Memory B cell (primary cell): ENCODE results near the gene RANBP10.
"Not testable (repeated sequence)": the region's sequence is repeated elsewhere in the genome, so short reads cannot be mapped to it uniquely, and the experiment has no call there.

ENCODE experiments used
- ATAC-seq: fragments of 150-1000 bp; cut with Tn5 transposase; 2 replicates; pipeline ENCODE4 v1.10.0; 2021; ENCODE audit warnings: low read depth, mild to moderate bottlenecking, moderate library complexity
- DNase-seq, 2 donors: peaks; one replicate each; pipeline ENCODE4 v3.0.0; 2022; ENCODE audit warnings: low spot score in 2 of 2
- H3K27ac Mint-ChIP-seq: one replicate; pipeline ENCODE4 v1.8.0; 2022; ENCODE audit warnings: mild to moderate bottlenecking, moderate library complexity, mixed read lengths
- H3K27me3 Mint-ChIP-seq: one replicate; pipeline ENCODE4 v1.8.0; 2022; ENCODE audit warnings: mixed read lengths
- H3K36me3 Mint-ChIP-seq: one replicate; pipeline ENCODE4 v1.8.0; 2022; ENCODE audit warnings: mild to moderate bottlenecking, mixed read lengths
- H3K4me1 Mint-ChIP-seq: one replicate; pipeline ENCODE4 v1.8.0; 2022; ENCODE audit warnings: mixed read lengths
- H3K4me3 Mint-ChIP-seq: one replicate; pipeline ENCODE4 v1.8.0; 2022; ENCODE audit warnings: mild to moderate bottlenecking, moderate library complexity, mixed read lengths
- H3K9me3 Mint-ChIP-seq: one replicate; pipeline ENCODE4 v1.8.0; 2022; ENCODE audit warnings: mixed read lengths

Gene RANBP10

GRCh38 chr16:67841198-67841815, 34.9 kb upstream of the RANBP10 start:
- Mint-ChIP-seq H3K36me3 (peaks cover 1% of the 10 kb centered on the region), H3K9me3 (no peaks in the 10 kb centered on the region), H3K4me3 (peak overlapping the region; percentile 95), H3K27ac (peak overlapping the region; percentile 88), H3K4me1 (peaks cover 21% of the 10 kb centered on the region), H3K27me3 (peaks cover 3% of the 10 kb centered on the region)
- DNase-seq (no peak), ATAC-seq (no peak)

- H3K36me3 Mint-ChIP-seq, result peaks cover 1% of the 10 kb centered on the region
- peaks cover 3% of the 10 kb centered on the region for H3K27me3 Mint-ChIP-seq
- peaks cover 9% of the 10 kb centered on the region for H3K4me1 Mint-ChIP-seq
- ATAC-seq (no peak), DNase-seq (no peak)
- H3K4me3 Mint-ChIP-seq, result no peak overlapping the region
- H3K9me3 Mint-ChIP-seq, result no peaks in the 10 kb centered on the region
- no peak overlapping the region for H3K27ac Mint-ChIP-seq
Measured at GRCh38 chr16:67837811-67838210, 31.5 kb upstream of the RANBP10 start.

- not testable (repeated sequence) for DNase-seq, H3K36me3 Mint-ChIP-seq, H3K4me1 Mint-ChIP-seq, H3K27me3 Mint-ChIP-seq, H3K4me3 Mint-ChIP-seq, H3K27ac Mint-ChIP-seq, ATAC-seq, H3K9me3 Mint-ChIP-seq
Measured at GRCh38 chr16:67837190-67837589, 30.8 kb upstream of the RANBP10 start.

- peaks cover 11% of the 10 kb centered on the region for H3K4me1 Mint-ChIP-seq
- H3K27ac Mint-ChIP-seq, result no peak overlapping the region
- H3K27me3 Mint-ChIP-seq, result peaks cover 3% of the 10 kb centered on the region
- no peak for DNase-seq
- peak overlapping the region; percentile 98 for H3K4me3 Mint-ChIP-seq
- H3K36me3 Mint-ChIP-seq, result peaks cover 6% of the 10 kb centered on the region
- no peaks in the 10 kb centered on the region for H3K9me3 Mint-ChIP-seq
- no peak for ATAC-seq
Measured at GRCh38 chr16:67834242-67834614, 27.9 kb upstream of the RANBP10 start.

GRCh38 chr16:67833415-67834241, 27.3 kb upstream of the RANBP10 start:
- H3K4me1 Mint-ChIP-seq, result peaks cover 11% of the 10 kb centered on the region
- H3K9me3 Mint-ChIP-seq, result no peaks in the 10 kb centered on the region
- peak; percentile 100 for ATAC-seq
- H3K4me3 Mint-ChIP-seq, result peak overlapping the region; percentile 98
- peaks cover 3% of the 10 kb centered on the region for H3K27me3 Mint-ChIP-seq
- DNase-seq, result peak; percentile 89 to 96
- peak overlapping the region; percentile 88 for H3K27ac Mint-ChIP-seq
- peaks cover 6% of the 10 kb centered on the region for H3K36me3 Mint-ChIP-seq

- ATAC-seq (no peak), DNase-seq (no peak)
- peak overlapping the region; percentile 88 for H3K27ac Mint-ChIP-seq
- H3K36me3 Mint-ChIP-seq, result peaks cover 6% of the 10 kb centered on the region
- no peaks in the 10 kb centered on the region for H3K9me3 Mint-ChIP-seq
- H3K4me3 Mint-ChIP-seq, result peak overlapping the region; percentile 98
- H3K27me3 Mint-ChIP-seq, result peaks cover 3% of the 10 kb centered on the region
- peaks cover 11% of the 10 kb centered on the region for H3K4me1 Mint-ChIP-seq
Measured at GRCh38 chr16:67833030-67833414, 26.7 kb upstream of the RANBP10 start.

GRCh38 chr16:67828651-67829050, 22.3 kb upstream of the RANBP10 start:
- peaks cover 4% of the 10 kb centered on the region for H3K36me3 Mint-ChIP-seq

GRCh38 chr16:67825906-67826305, 19.5 kb upstream of the RANBP10 start:
- DNase-seq (no peak), ATAC-seq (no peak)
- Mint-ChIP-seq H3K4me3 (no peak overlapping the region), H3K9me3 (no peaks in the 10 kb centered on the region), H3K27ac (no peak overlapping the region), H3K36me3 (peaks cover 4% of the 10 kb centered on the region), H3K4me1 (peaks cover 5% of the 10 kb centered on the region), H3K27me3 (no peaks in the 10 kb centered on the region)

More at GRCh38 chr16:67828651-67829050, 22.3 kb upstream of the RANBP10 start:
- H3K4me3 Mint-ChIP-seq, result no peak overlapping the region
- peaks cover 9% of the 10 kb centered on the region for H3K4me1 Mint-ChIP-seq
- ATAC-seq (no peak), DNase-seq (no peak)
- H3K27ac Mint-ChIP-seq, result no peak overlapping the region
- no peaks in the 10 kb centered on the region for H3K9me3 Mint-ChIP-seq
- no peaks in the 10 kb centered on the region for H3K27me3 Mint-ChIP-seq

- H3K27me3 Mint-ChIP-seq, result no peaks in the 10 kb centered on the region
- H3K4me3 Mint-ChIP-seq, result no peak overlapping the region
- no peaks in the 10 kb centered on the region for H3K9me3 Mint-ChIP-seq
- peaks cover 5% of the 10 kb centered on the region for H3K4me1 Mint-ChIP-seq
- H3K27ac Mint-ChIP-seq, result no peak overlapping the region
- ATAC-seq (no peak), DNase-seq (no peak)
- peaks cover 4% of the 10 kb centered on the region for H3K36me3 Mint-ChIP-seq
Measured at GRCh38 chr16:67825119-67825518, 18.8 kb upstream of the RANBP10 start.

- H3K9me3 Mint-ChIP-seq, result no peaks in the 10 kb centered on the region
- no peak for ATAC-seq
- no peaks in the 10 kb centered on the region for H3K36me3 Mint-ChIP-seq
- H3K27ac Mint-ChIP-seq, result no peak overlapping the region
- H3K4me3 Mint-ChIP-seq, result no peak overlapping the region
- no peak for DNase-seq
- H3K27me3 Mint-ChIP-seq, result no peaks in the 10 kb centered on the region
- H3K4me1 Mint-ChIP-seq, result peaks cover 2% of the 10 kb centered on the region
Measured at GRCh38 chr16:67822511-67822910, 16.2 kb upstream of the RANBP10 start.

GRCh38 chr16:67820608-67821259, 14.4 kb upstream of the RANBP10 start:
- H3K36me3 Mint-ChIP-seq, result no peaks in the 10 kb centered on the region
- ATAC-seq, result no peak
- peaks cover 6% of the 10 kb centered on the region for H3K4me1 Mint-ChIP-seq
- H3K4me3 Mint-ChIP-seq, result no peak overlapping the region
- DNase-seq, result no peak
- H3K27ac Mint-ChIP-seq, result no peak overlapping the region
- no peaks in the 10 kb centered on the region for H3K9me3 Mint-ChIP-seq
- H3K27me3 Mint-ChIP-seq, result no peaks in the 10 kb centered on the region

GRCh38 chr16:67814567-67814966, 8.2 kb upstream of the RANBP10 start:
- no peak overlapping the region for H3K27ac Mint-ChIP-seq
- no peak for ATAC-seq
- no peaks in the 10 kb centered on the region for H3K9me3 Mint-ChIP-seq

GRCh38 chr16:67811899-67812298, 5.5 kb upstream of the RANBP10 start:
- no peak for DNase-seq
- ATAC-seq, result no peak
- no peak overlapping the region for H3K27ac Mint-ChIP-seq
- no peak overlapping the region for H3K4me3 Mint-ChIP-seq
- no peaks in the 10 kb centered on the region for H3K36me3 Mint-ChIP-seq
- peaks cover 7% of the 10 kb centered on the region for H3K4me1 Mint-ChIP-seq
- H3K9me3 Mint-ChIP-seq, result no peaks in the 10 kb centered on the region
- H3K27me3 Mint-ChIP-seq, result no peaks in the 10 kb centered on the region

More at GRCh38 chr16:67814567-67814966, 8.2 kb upstream of the RANBP10 start:
- Mint-ChIP-seq H3K36me3 (no peaks in the 10 kb centered on the region), H3K4me1 (peaks cover 4% of the 10 kb centered on the region), H3K27me3 (no peaks in the 10 kb centered on the region), H3K4me3 (no peak overlapping the region)
- DNase-seq, result no peak

- no peak for DNase-seq
- no peaks in the 10 kb centered on the region for H3K9me3 Mint-ChIP-seq
- H3K36me3 Mint-ChIP-seq, result peaks cover 4% of the 10 kb centered on the region
- peak overlapping the region; percentile 88 for H3K4me3 Mint-ChIP-seq
- peak overlapping the region; percentile 86 for H3K27ac Mint-ChIP-seq
- no peaks in the 10 kb centered on the region for H3K27me3 Mint-ChIP-seq
- peaks cover 20% of the 10 kb centered on the region for H3K4me1 Mint-ChIP-seq
- ATAC-seq, result no peak
Measured at GRCh38 chr16:67807148-67807682, 855 bp upstream of the RANBP10 start.
